CD4-positive, alpha-beta T cell treated with Interleukin-10 for 1 hour (primary cell): ENCODE data around the gene GABRG3.
"Not testable (repeated sequence)": the region's sequence is repeated elsewhere in the genome, so short reads cannot be mapped to it uniquely, and the experiment has no call there.

ENCODE experiments used
- DNase-seq: peaks from one replicate; pipeline ENCODE4 v3.0.0-alpha.2; 2020

The GABRG3 gene

GRCh38 chr15:27191515-27191914, 220.5 kb downstream of the GABRG3 start:
- DNase-seq, result not testable (repeated sequence)

GRCh38 chr15:27196691-27197090, 225.7 kb downstream of the GABRG3 start:
- no peak for DNase-seq

GRCh38 chr15:27201425-27201824, 230.4 kb downstream of the GABRG3 start:
- DNase-seq, result no peak

- DNase-seq, result no peak
Observed at GRCh38 chr15:27210176-27210575, 239.2 kb downstream of the GABRG3 start.

GRCh38 chr15:27214032-27214431, 243.1 kb downstream of the GABRG3 start:
- DNase-seq, result no peak

- no peak for DNase-seq
Observed at GRCh38 chr15:27214961-27215360, 244.0 kb downstream of the GABRG3 start.

GRCh38 chr15:27218426-27218825, 247.4 kb downstream of the GABRG3 start:
- DNase-seq, result no peak

GRCh38 chr15:27219636-27220035, 248.7 kb downstream of the GABRG3 start:
- no peak for DNase-seq

GRCh38 chr15:27220199-27220598, 249.2 kb downstream of the GABRG3 start:
- no peak for DNase-seq

- DNase-seq, result no peak
Observed at GRCh38 chr15:27222479-27222878, 251.5 kb downstream of the GABRG3 start.

GRCh38 chr15:27223179-27223578, 252.2 kb downstream of the GABRG3 start:
- no peak for DNase-seq

- DNase-seq, result no peak
Observed at GRCh38 chr15:27231811-27232210, 260.8 kb downstream of the GABRG3 start.

GRCh38 chr15:27232876-27233275, 261.9 kb downstream of the GABRG3 start:
- no peak for DNase-seq

- no peak for DNase-seq
Observed at GRCh38 chr15:27234593-27234992, 263.6 kb downstream of the GABRG3 start.

GRCh38 chr15:27235161-27235560, 264.2 kb downstream of the GABRG3 start:
- no peak for DNase-seq

- DNase-seq, result no peak
Observed at GRCh38 chr15:27235681-27236080, 264.7 kb downstream of the GABRG3 start.

- DNase-seq, result no peak
Observed at GRCh38 chr15:27237319-27237939, 266.4 kb downstream of the GABRG3 start.

GRCh38 chr15:27238209-27238608, 267.2 kb downstream of the GABRG3 start:
- no peak for DNase-seq

GRCh38 chr15:27238707-27239423, 267.9 kb downstream of the GABRG3 start:
- DNase-seq, result no peak

- no peak for DNase-seq
Observed at GRCh38 chr15:27241943-27242342, 271.0 kb downstream of the GABRG3 start.

GRCh38 chr15:27244047-27244446, 273.1 kb downstream of the GABRG3 start:
- DNase-seq, result no peak

- DNase-seq, result no peak
Observed at GRCh38 chr15:27248251-27248650, 277.3 kb downstream of the GABRG3 start.

GRCh38 chr15:27249046-27249759, 278.2 kb downstream of the GABRG3 start:
- no peak for DNase-seq

- DNase-seq, result no peak
Observed at GRCh38 chr15:27249760-27250109, 278.8 kb downstream of the GABRG3 start.
